Motor neuron (in vitro differentiated cells): ENCODE data around the gene RBPJ. TPM values are rescaled to one million over a fixed set of nuclear protein-coding genes. Genes with fewer than 3 reads are reported as not detected.
A peak's percentile ranks its signal among the peaks of the same experiment; 100 is the strongest.
"Not testable (repeated sequence)": the region's sequence is repeated elsewhere in the genome, so short reads cannot be mapped to it uniquely, and the experiment has no call there.

Experiments used
- ATAC-seq, 8 experiments: fragments of 200-7000 bp; cut with Tn5 transposase; replicated peaks in 6 of 8; 2 replicates each; pipeline ENCODE4 v1.8.0; 2021; ENCODE audit warnings: mild to moderate bottlenecking in 8 of 8, moderate library complexity in 8 of 8
- H3K27ac ChIP-seq, 2 donors: fragments of 250-450 bp; sonication (Bioruptor Pico); 2 replicates each; pipeline ENCODE4 v1.9.0; 2021; ENCODE audit warnings: antibody characterized with exemption in 2 of 2, mild to moderate bottlenecking in 2 of 2, moderate library complexity in 1 of 2
- H3K4me1 ChIP-seq, 2 donors: fragments of 250-450 bp; sonication (Bioruptor Pico); replicated peaks in 1 of 2; 2 replicates each; pipeline ENCODE4 v1.6.1; 2021; ENCODE audit warnings: antibody characterized with exemption in 2 of 2, mild to moderate bottlenecking in 2 of 2, moderate library complexity in 1 of 2
- H3K4me3 ChIP-seq, 5 donors: fragments of 250-450 bp; sonication (Bioruptor Pico); 2 replicates each; pipeline ENCODE4 v1.9.0; 2021; ENCODE audit warnings: antibody characterized with exemption in 5 of 5, mild to moderate bottlenecking in 5 of 5, moderate library complexity in 4 of 5
- WGBS, 10 experiments: fragments of 450-650 bp; shearing (Covaris generic); methylation state at CpG; one replicate each; pipeline ENCODE4 v1.0.0; 2022; 5-methylcytosine and 5-hydroxymethylcytosine counted together
- in situ Hi-C, 9 experiments: fragments of 400-800 bp; cut with MboI; loops; one replicate each; pipeline ENCODE4 v1.15.0; 2021; ENCODE audit warnings: low sequenced_read_pairs in 9 of 9, low pct_unique_long_range_greater_than_20kb in 2 of 9; ENCODE audit not compliant: unreplicated experiment in 9 of 9
- total RNA-seq, 8 experiments: library from RNA; unstranded; fragments of 300-600 nt; gene quantifications; 2 replicates each; pipeline versions ENCODE4 v1.2.3 to v1.2.4, GENCODE V29; 2022

RBPJ gene
- total RNA-seq, 8 experiments from 2014 or later: 41.2 to 80.6 (median 62.4) TPM

- ATAC-seq: no peak
- Histone ChIP-seq H3K27ac (no peak overlapping the region), H3K4me1 (no peaks in the 10 kb centered on the region), H3K4me3 (no peak overlapping the region)
- in situ Hi-C loops: loop anchor here in 1 of 9 experiments (25.0 kb wide), 1 partner anchor 221 kb away; no protein-coding TSS in a partner anchor
Observed at GRCh38 chr4:26308568-26308967, 12.2 kb upstream of the RBPJ start.

DNA sequence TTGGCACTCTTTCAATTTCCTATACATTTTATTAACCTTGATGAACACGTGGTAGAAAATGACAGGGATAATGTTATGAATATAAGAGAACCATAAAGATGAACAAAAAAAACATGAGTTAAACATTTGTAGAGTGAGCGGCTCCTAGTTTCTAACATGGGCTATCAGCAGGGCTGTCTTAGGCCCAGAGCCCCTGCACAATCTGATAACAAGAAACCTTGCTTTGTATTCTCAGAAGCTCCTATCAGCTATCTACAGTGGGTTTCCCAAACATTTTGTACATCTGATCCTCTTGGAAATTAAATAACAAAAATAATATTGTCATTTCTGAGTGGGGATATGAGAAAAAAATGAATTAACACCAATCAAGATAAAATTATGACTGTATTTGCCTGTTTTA lies 10.6 kb upstream of the RBPJ start:
- WGBS, 10 experiments: 35 to 88% (median 75%) methylated on average over 1 to 2 of the region's 2 CpGs; no CpG with 5 or more reads in 1 of the 10 experiments
- Histone ChIP-seq H3K27ac (no peak overlapping the region), H3K4me1 (no peaks in the 10 kb centered on the region), H3K4me3 (no peak overlapping the region)
- no peak for ATAC-seq
- in situ Hi-C loops: loop anchor here in 1 of 9 experiments (25.0 kb wide), 1 partner anchor 223 kb away; no protein-coding TSS in a partner anchor

DNA sequence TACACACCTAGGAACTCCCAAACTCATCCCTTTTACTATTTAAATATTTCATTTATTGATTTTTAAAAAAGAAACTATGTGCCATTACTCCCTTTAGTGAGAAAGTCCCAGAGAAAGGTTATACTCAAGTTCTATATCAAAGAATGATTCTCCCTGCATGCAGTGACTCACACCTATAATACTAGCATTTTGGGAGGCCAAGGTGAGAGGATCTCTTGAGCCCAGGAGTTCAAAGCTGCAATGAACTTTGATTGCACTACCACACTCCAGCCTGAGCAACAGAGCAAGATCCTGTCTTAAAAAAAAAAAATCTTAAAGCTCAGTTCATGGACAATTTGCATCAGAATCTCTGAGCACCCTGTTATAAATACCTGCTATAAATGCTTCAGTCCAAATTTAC lies 9.2 kb upstream of the RBPJ start:
- Histone ChIP-seq H3K27ac (no peak overlapping the region), H3K4me1 (no peaks in the 10 kb centered on the region), H3K4me3 (no peak overlapping the region)
- ATAC-seq: no peak
- in situ Hi-C loops: loop anchor here in 1 of 9 experiments (25.0 kb wide), 1 partner anchor 224 kb away; no protein-coding TSS in a partner anchor

DNA sequence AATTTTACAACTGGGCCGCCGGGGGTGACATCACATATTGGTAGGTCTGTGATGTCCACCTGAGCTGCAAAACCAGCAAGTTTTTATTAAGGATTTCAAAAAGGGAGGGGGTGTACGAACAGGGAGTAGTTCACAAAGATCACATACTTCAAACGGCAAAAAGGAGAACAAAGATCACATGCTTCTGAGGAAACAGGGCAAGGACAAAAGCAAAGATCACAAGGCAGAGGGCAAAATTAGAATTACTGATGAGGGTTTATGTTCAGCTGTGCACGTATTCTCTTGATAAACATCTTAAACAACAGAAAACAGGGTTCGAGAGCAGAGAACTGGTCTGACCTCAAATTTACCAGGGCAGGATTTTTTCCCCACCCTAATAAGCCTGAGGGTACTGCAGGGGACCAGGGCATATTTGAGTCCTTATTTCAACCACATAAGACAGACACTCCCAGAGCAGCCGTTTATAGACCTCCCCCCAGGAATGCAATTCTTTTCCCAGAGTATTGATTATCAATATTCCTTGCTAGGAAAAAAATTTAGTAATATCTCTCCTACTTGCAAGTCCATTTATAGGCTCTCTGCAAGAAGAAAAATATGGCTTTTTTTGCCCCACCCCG lies 5.4 kb upstream of the RBPJ start:
- not testable (repeated sequence) for H3K4me3 ChIP-seq, H3K27ac ChIP-seq, H3K4me1 ChIP-seq, ATAC-seq
- WGBS, 10 experiments: 50 to 98% (median 81%) methylated on average over 2 to 8 of the region's 8 CpGs
- in situ Hi-C loops: loop anchor here in 1 of 9 experiments (25.0 kb wide), 1 partner anchor 228 kb away; no protein-coding TSS in a partner anchor

DNA sequence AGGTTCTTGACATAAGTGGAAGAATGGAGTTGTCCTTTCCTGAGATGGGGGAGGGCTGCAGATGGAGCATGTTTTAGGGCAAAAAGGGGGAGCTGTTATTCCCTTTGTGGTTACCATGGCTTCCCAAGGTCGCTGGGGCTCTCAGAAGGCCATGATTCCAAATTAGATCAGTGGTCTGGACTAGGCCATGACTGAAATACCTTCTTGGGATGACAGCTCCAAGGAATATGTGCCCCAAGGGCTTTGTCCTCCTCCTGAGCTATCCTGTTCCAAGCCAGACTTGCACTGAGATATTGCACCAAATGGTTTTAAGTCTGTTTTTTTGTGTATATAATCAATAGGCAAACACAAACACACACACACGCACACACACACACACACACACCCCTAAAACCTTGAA lies 3.0 kb upstream of the RBPJ start:
- Histone ChIP-seq H3K4me1 (peaks cover 0 to 4% of the 10 kb centered on the region in 2 donors), H3K27ac (no peak overlapping the region), H3K4me3 (no peak overlapping the region)
- WGBS, 10 experiments: 51 to 100% (median 75%) methylated on average over 1 to 2 of the region's 2 CpGs; no CpG with 5 or more reads in 6 of the 10 experiments
- in situ Hi-C loops: loop anchor here in 1 of 9 experiments (25.0 kb wide), 1 partner anchor 230 kb away; no protein-coding TSS in a partner anchor
- no peak for ATAC-seq

- peak; percentile 64 to 83 (median 78) for ATAC-seq
- in situ Hi-C loops: loop anchor here in 1 of 9 experiments (25.0 kb wide), 1 partner anchor 232 kb away; no protein-coding TSS in a partner anchor
- H3K4me3 ChIP-seq: peak overlapping the region; percentile 58 to 96 (median 85)
- peak overlapping the region; percentile 90 to 96 for H3K27ac ChIP-seq
- WGBS, 10 experiments: 0 to 5% (median 1%) methylated on average over 4 to 9 of the region's 43 CpGs; no CpG with 5 or more reads in 6 of the 10 experiments
- peaks cover 8 to 14% of the 10 kb centered on the region in 2 donors for H3K4me1 ChIP-seq
Observed at GRCh38 chr4:26319467-26319948, 1.3 kb upstream of the RBPJ start.

- Histone ChIP-seq H3K4me1 (peaks cover 8 to 14% of the 10 kb centered on the region in 2 donors), H3K27ac (peak overlapping the region; percentile 90 to 96), H3K4me3 (peak overlapping the region; percentile 58 to 96 (median 85))
- in situ Hi-C loops: loop anchor here in 1 of 9 experiments (25.0 kb wide), 1 partner anchor 233 kb away; no protein-coding TSS in a partner anchor
- peak; percentile 0 to 20 (median 10) for ATAC-seq
- 0 to 5% (median 0%) methylated on average over 2 to 7 of the region's 33 CpGs; no CpG with 5 or more reads in 5 of the 10 experiments for WGBS, 10 experiments
Observed at GRCh38 chr4:26319949-26320537, 771 bp upstream of the RBPJ start.

- 0 to 1% (median 0%) methylated on average over 2 to 14 of the region's 52 CpGs; no CpG with 5 or more reads in 6 of the 10 experiments for WGBS, 10 experiments
- no peak for ATAC-seq
- in situ Hi-C loops: loop anchor here in 1 of 9 experiments (25.0 kb wide), 1 partner anchor 234 kb away; no protein-coding TSS in a partner anchor
- H3K27ac ChIP-seq: peak overlapping the region; percentile 90 to 96
- H3K4me3 ChIP-seq: peak overlapping the region; percentile 58 to 96 (median 85)
- peaks cover 8 to 14% of the 10 kb centered on the region in 2 donors for H3K4me1 ChIP-seq
Observed at GRCh38 chr4:26321373-26322221, 783 bp downstream of the RBPJ start.

- in situ Hi-C loops: loop anchor here in 1 of 9 experiments (25.0 kb wide), 1 partner anchor 235 kb away; no protein-coding TSS in a partner anchor
- peaks cover 8 to 14% of the 10 kb centered on the region in 2 donors for H3K4me1 ChIP-seq
- no peak for ATAC-seq
- H3K27ac ChIP-seq: no peak overlapping the region
- peak overlapping the region; percentile 58 to 96 (median 85) for H3K4me3 ChIP-seq
- WGBS, 10 experiments: 0 to 25% (median 0%) methylated on average over 1 to 6 of the region's 7 CpGs; no CpG with 5 or more reads in 2 of the 10 experiments
Observed at GRCh38 chr4:26322346-26322745, 1.5 kb downstream of the RBPJ start.

GRCh38 chr4:26323821-26324220 lies 3.0 kb downstream of the RBPJ start:
- no peak for ATAC-seq
- 30 to 92% (median 80%) methylated on average over 1 to 2 of the region's 2 CpGs; no CpG with 5 or more reads in 1 of the 10 experiments for WGBS, 10 experiments
- in situ Hi-C loops: loop anchor here in 1 of 9 experiments (25.0 kb wide), 1 partner anchor 237 kb away; no protein-coding TSS in a partner anchor
- Histone ChIP-seq H3K4me1 (peaks cover 3 to 14% of the 10 kb centered on the region in 2 donors), H3K27ac (no peak overlapping the region), H3K4me3 (peak overlapping the region in 1 of 5 donors; percentile 58)

- ATAC-seq: no peak
- in situ Hi-C loops: no loop called here
- 40 to 90% (median 60%) methylated on average over 2 to 3 of the region's 3 CpGs; no CpG with 5 or more reads in 1 of the 10 experiments for WGBS, 10 experiments
Observed at GRCh38 chr4:26325191-26325590, 4.4 kb downstream of the RBPJ start.

DNA sequence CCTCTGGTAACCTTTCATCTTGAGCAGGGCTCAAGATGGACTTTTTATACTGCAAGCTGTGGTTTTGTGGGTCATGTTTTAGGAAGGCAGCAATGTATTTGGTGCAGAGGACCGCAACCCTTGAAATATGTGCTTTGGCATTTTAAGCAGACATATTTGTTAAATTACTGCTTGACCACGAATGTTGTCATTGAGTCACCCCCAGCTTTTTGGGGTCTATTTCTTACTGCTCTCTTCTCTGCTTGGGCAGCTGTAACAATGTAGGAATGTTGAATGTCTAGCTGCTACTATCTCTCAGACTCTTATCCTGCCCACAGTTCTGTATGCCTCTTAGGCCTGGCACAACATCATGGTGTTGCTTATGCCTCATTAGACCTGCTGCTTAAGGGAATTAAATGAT lies 6.0 kb downstream of the RBPJ start:
- ATAC-seq: no peak

More at GRCh38 chr4:26325191-26325590, 4.4 kb downstream of the RBPJ start:
- Histone ChIP-seq H3K4me1 (peaks cover 3 to 14% of the 10 kb centered on the region in 2 donors), H3K27ac (no peak overlapping the region), H3K4me3 (no peak overlapping the region)

More for the DNA sequence above, 6.0 kb downstream of the RBPJ start:
- WGBS, 10 experiments: 17 to 94% (median 62%) methylated on average over 1 to 2 of the region's 2 CpGs; no CpG with 5 or more reads in 2 of the 10 experiments
- Histone ChIP-seq H3K4me1 (peaks cover 16 to 30% of the 10 kb centered on the region in 2 donors), H3K4me3 (no peak overlapping the region), H3K27ac (no peak overlapping the region)
- in situ Hi-C loops: no loop called here
